ENCODE results near the gene TJP2.

Gene TJP2

DNA sequence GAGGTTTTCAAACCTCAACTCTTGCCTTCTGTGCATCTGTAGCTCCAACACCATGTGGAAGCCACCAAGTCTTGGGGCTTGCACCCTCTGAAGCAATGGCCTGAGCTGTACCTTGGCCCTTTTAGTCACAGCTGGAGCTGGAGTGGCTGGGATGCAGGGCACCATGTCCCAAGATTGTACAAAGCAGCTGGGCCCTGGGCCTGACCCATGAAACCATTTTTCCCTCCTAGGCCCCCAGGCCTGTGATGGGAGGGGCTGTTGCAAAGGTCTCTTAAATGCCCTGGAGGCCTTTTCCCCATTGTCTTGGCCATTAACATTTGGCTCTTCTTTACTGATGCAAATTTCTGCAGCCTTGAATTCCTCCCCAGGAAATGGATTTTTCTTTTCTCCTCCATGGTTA is 139.1 kb downstream of the TJP2 start:
- no peak overlapping the region for H3K4me3 ChIP-seq (ENCODE audit: low read depth, low read length)
- TF ChIP-seq, protein P1, sequence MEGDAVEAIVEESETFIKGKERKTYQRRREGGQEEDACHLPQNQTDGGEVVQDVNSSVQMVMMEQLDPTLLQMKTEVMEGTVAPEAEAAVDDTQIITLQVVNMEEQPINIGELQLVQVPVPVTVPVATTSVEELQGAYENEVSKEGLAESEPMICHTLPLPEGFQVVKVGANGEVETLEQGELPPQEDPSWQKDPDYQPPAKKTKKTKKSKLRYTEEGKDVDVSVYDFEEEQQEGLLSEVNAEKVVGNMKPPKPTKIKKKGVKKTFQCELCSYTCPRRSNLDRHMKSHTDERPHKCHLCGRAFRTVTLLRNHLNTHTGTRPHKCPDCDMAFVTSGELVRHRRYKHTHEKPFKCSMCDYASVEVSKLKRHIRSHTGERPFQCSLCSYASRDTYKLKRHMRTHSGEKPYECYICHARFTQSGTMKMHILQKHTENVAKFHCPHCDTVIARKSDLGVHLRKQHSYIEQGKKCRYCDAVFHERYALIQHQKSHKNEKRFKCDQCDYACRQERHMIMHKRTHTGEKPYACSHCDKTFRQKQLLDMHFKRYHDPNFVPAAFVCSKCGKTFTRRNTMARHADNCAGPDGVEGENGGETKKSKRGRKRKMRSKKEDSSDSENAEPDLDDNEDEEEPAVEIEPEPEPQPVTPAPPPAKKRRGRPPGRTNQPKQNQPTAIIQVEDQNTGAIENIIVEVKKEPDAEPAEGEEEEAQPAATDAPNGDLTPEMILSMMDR (IDR thresholded peaks at IDR 0.05; ENCODE audit: low read depth, low read length), result no peak

DNA sequence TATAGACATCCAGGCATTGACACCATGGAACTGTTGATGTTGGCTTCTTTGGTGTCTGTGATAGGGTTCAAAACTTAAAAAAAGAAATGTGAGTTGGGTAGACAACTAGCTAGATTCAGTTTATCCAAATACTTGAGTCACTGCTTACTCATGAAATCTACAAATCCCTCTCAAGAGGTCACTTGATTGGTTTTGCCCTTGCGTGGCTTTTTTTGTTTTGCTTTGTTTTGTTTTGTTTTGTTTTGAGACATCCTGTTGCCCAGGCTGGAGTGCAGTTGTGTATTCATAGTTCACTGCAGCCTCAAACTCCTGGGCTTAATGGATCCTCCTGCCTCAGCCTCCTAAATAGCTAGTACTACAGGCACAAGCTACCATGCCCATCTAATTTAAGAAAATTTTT is 140.5 kb downstream of the TJP2 start:
- TF ChIP-seq, protein P1 (IDR thresholded peaks at IDR 0.05; ENCODE audit: low read depth, low read length), result no peak
- no peak overlapping the region for H3K4me3 ChIP-seq (ENCODE audit: low read depth, low read length)

DNA sequence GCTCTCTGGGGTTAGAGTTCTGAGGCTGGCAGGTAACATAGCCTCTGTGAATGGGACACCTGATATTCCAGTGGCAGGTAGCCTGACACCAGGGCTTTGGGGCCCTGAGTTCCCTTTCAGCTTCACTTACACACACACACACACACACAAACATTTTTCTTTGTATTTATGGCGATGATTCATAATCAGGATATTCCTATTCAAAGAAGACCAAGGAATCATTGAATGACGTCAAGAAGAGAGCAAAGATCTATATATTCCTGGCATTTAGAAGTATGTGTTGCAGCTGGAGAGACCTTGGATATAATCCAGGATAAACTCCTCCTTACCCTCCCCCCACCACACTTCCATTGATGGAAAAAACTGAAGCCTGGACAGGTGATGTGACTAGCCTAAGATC is 143.0 kb downstream of the TJP2 start:
- TF ChIP-seq, protein P1 (IDR thresholded peaks at IDR 0.05; ENCODE audit: low read depth, low read length), result no peak
- no peak overlapping the region for H3K4me3 ChIP-seq (ENCODE audit: low read depth, low read length)

DNA sequence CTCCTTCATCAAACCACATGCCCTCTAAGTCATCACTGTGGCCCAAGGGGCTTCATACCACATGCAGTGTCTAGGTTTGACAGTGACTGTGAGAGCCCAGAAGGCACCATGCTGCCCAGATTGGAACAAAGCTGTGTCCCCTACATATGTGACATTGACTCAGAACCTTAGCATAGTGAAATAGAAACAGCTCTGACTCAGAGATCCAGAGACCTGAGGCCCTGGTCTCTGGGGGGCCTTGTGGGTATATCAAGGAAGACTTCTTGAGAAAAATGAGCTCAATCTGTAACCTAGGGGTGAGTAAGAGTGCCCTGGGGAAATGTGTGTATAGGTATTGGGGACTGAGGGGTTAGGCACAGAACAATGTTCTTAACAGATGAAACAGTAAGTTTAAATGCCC is 143.8 kb downstream of the TJP2 start:
- TF ChIP-seq, protein P1 (IDR thresholded peaks at IDR 0.05; ENCODE audit: low read depth, low read length), result no peak
- no peak overlapping the region for H3K4me3 ChIP-seq (ENCODE audit: low read depth, low read length)

DNA sequence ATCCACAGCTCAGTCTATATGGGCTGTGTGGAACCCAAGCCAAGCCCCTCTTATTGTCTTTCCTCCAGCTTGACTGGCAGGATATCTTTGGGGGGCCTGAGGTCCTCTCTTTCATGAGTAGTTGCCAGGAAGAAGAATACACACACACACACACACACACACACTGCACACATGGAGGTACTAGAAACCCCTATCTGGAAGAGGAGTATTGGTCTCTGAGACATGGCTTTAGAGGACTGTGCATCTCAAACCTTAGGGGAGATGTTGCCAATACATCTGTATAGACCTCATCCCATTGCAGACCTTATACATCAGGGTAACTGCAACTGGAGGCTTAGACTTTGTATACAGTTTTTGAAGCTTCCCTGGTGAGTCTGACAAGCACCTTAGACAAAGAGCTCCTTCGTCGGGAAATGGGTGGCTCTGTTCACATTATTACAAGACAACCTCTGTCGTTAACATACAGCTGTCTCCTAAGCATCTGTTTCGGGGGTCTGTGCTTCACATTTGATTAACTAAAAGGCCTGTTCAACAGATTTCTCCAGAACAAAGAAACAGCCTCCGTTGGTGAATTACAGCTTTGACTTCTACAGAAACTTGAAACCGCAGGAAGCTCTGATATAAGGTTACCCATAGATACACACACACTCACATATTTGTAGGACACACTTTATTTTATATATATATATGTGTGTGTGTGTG is 145.4 kb downstream of the TJP2 start:
- H3K4me3 ChIP-seq (ENCODE audit: low read depth, low read length), result no peak overlapping the region
- TF ChIP-seq, protein P1 (IDR thresholded peaks at IDR 0.05; ENCODE audit: low read depth, low read length), result no peak

DNA sequence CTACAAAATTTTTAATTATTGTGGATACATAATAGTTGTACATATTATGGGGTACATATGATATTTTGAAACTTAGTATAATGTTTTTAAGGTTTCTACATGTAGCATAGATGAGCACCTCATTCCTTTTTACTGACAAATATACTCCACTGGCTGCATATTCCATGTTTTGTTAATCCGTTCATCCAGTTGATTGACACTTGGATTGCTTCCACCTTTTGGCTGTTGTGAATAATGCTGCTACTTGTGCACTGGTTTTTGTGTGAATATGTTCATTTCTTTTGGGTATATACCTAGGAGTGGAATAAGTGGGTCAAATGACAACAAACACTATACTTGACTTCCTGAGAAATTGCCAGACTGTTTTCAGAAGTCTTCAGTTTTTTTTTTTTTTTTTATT is 148.2 kb downstream of the TJP2 start:
- TF ChIP-seq, protein P1 (IDR thresholded peaks at IDR 0.05; ENCODE audit: low read depth, low read length), result no peak

DNA sequence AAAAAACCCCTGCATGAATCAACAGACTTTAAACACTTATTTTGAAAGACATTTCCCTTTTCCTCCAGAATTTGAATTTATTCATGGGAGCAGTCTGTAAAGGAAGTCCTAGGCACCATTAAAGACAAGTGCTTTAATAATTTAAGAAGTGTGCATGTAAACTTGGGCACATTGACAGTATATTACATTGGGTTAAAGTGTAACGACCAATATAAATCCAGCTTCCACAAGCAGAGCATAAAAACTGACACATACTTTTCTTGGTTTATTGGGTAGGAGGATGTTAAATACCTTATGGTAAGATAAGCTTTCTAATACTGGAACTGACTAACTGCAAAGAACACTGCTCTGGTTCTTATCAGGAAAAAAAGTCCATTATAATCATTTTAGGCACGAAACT is 149.8 kb downstream of the TJP2 start:
- TF ChIP-seq, protein P1 (IDR thresholded peaks at IDR 0.05; ENCODE audit: low read depth, low read length), result no peak
- no peak overlapping the region for H3K4me3 ChIP-seq (ENCODE audit: low read depth, low read length)

More for the DNA sequence above, 148.2 kb downstream of the TJP2 start:
- no peak overlapping the region for H3K4me3 ChIP-seq (ENCODE audit: low read depth, low read length)
